Mammary epithelial cell (primary cell): Measurements from ENCODE around the gene VASH2.

ENCODE experiments used
- EZH2 ChIP-seq: IDR thresholded peaks from 2 replicates; pipeline ENCODE4 v1.6.1; 2012; ENCODE audit warnings: low read length, inconsistent platforms, borderline replicate concordance
- TF ChIP-seq, protein P1 (sequence below), 2 donors: IDR thresholded peaks in 1 of 2; conservative IDR thresholded peaks in 1 of 2; 2 replicates each; pipeline ENCODE4 v1.5.1; 2011 to 2012; ENCODE audit warnings: inconsistent platforms in 2 of 2, low read length in 2 of 2, mild to moderate bottlenecking in 2 of 2, control low read depth in 1 of 2, low read depth in 1 of 2; ENCODE audit not compliant: insufficient read depth in 1 of 2; ENCODE audit errors: extremely low read depth in 1 of 2

DNA sequence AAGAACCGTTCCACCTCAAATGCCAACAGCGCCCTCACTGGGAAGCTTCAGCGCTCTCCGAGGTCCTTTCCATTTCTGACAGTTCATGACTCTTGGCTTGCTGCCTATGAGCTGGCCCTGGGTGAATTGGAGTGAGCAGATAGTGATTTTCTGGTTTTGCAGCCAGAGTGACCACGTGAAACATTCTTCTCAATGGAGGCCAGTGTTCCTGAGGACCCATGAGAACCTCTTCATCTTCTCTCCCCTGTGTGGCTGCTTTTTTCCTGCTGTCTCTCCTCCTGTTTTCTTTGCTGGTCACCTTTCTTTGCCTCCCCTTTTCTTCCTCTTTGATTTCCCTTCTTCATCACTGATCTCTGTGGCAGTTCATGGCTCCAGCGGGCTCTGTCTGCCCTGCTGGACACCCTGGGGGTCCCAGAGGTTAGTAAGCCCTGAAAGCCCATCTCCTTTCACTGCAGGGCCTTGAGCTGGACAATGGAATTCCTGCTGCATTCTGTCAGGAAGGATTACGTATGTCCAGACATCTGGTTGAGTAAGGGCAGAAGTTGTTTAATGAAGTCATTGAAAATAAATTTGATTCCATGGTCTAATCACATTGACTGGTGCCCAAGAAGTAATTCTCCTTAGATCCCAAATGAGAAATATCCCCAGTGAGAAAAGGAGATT is 29.9 kb downstream of the VASH2 start:
- no peak for TF ChIP-seq EZH2
- TF ChIP-seq, protein P1, sequence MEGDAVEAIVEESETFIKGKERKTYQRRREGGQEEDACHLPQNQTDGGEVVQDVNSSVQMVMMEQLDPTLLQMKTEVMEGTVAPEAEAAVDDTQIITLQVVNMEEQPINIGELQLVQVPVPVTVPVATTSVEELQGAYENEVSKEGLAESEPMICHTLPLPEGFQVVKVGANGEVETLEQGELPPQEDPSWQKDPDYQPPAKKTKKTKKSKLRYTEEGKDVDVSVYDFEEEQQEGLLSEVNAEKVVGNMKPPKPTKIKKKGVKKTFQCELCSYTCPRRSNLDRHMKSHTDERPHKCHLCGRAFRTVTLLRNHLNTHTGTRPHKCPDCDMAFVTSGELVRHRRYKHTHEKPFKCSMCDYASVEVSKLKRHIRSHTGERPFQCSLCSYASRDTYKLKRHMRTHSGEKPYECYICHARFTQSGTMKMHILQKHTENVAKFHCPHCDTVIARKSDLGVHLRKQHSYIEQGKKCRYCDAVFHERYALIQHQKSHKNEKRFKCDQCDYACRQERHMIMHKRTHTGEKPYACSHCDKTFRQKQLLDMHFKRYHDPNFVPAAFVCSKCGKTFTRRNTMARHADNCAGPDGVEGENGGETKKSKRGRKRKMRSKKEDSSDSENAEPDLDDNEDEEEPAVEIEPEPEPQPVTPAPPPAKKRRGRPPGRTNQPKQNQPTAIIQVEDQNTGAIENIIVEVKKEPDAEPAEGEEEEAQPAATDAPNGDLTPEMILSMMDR (conservative IDR thresholded peaks at IDR 0.05 in 1 of 2, IDR thresholded peaks at IDR 0.05 in 1 of 2; ENCODE audit: extremely low read depth in 1 of 2, insufficient read depth in 1 of 2, low read depth in 1 of 2, low read length in 2 of 2): no peak
